GM21360 (cell line): Measurements from ENCODE around the gene LAP3.
"Not testable (repeated sequence)": the region's sequence is repeated elsewhere in the genome, so short reads cannot be mapped to it uniquely, and the experiment has no call there.

Source experiments
- ATAC-seq: cut with Tn5 transposase; IDR thresholded peaks from one replicate; pipeline ENCODE4 v1.9.1; 2021; ENCODE audit warnings: mild to moderate bottlenecking, moderate library complexity; ENCODE audit not compliant: unreplicated experiment

Gene LAP3

DNA sequence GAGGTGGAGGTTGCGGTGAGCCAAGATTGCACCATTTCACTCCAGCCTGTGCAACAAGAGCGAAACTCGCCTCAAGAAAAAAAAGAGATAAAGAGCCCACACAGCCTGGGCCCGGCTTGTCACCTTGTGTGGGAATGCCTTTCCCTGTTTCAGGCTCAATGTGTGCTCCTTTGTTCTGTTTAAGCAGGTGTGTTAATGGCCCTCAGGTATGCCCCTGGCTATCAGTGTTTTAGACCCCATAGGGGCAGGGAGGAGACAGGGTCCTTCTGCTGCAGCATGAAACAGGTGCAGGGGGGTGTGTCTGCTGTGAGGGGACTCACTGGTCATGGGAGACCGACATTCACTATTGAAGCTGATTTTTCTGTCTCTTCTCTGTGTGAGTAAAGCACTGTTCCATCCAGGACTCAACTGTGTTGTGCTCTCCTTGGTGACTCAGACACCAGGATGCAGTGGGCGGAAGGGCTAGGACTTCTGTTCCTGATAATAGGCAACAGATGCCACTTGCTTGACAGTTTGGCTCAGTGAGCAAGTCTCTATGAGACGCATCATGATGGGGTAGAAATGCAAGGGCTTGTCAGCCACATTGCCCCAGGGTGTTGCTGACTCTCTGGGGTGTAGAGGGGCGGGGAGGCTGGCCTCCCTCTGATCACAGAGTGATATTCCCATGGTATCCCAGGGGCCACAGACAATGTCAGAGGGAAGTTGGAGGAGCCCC, 15.6 kb upstream of the LAP3 start:
- no peak for ATAC-seq

DNA sequence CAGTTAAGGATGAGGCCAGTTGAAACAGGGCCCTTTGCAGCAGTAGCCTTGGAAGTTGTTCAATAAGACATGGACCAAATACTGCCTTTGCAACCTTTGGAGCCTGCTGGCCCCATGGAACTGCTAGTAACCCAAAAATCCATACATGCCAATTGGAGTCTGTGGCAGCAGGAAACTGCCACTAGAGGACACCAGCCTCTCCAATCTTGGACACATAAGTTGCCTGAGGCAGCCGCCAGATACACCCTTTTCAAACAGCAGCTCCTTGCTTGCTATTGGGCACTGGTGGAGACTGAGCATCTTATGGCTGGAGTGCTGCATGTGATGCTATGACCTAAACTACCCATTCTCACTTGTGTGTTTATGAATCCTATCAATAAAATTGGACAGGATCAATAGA, 14.8 kb upstream of the LAP3 start:
- ATAC-seq: no peak

DNA sequence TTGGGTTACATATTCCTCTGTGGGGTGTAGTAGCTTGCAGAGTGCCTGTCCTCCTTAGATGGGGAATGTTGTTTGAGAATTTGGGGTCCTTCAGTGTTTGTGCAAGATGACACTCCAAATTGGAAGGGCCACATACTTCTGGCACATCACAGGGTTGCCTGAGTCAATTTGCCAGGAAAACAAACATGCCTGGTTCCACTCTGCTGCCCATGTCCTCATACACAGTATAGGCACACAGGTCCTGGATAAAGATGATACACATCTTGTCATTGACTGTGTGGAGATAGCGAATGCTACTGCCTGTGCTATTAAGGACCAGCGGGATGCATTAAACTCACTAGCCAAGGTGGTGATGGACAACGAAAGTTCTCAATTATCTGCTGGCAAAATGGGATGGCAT, 11.2 kb upstream of the LAP3 start:
- ATAC-seq: no peak

DNA sequence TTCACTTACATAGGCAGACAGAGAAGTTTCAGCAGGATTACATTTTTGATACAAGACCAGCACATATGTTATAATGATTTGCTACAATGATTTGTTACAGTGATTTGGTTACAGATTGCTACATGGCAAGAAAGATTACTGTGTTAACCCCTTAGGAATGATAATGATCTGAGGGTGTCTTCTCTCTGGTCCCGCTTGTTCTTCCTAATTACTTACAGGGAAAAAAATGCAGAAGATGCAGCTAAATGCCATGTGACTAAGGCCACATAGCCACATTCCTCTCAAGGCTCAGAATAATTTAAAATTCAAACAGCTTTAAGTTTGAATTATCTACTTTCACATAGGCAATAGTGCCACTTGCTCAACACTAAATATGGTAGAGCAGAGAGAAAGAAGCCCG, 9.7 kb upstream of the LAP3 start:
- no peak for ATAC-seq

DNA sequence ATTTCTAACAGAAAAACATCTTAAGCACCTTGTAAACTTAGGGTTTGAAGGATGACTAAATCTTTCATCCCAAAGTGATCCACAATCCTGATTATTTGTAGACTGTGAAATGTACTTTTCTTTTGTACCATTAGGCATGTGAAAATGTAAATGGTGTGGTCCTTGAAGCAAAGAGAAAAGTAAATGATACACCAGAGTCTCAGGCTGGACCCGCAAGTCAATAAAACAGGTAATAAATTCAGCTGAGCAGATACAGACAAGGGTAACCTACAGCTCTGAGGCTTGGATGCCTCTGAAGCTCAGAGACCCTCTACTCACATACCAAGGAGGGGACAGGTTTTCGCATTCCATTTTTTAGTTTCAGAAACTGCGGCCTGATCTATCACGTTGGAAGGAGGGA, 2.8 kb upstream of the LAP3 start:
- ATAC-seq: no peak

DNA sequence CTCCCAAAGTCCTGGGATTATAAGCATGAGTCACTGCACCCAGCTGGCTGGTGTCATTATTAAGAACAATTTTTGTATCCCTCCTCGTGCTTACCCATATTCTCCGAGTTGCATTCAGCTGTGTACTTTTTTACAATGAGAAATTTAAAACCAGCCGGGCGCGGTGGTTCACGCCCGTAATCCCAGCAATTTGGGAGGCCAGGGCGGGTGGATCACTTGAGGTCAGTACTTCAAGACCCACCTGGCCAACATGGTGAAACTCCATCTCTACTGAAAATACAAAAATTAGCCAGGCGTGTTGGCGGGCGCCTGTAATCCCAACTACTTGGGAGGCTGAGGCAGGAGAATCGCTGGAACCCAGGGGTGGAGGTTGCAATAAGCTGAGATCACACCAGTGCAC, 1.8 kb upstream of the LAP3 start:
- not testable (repeated sequence) for ATAC-seq

DNA sequence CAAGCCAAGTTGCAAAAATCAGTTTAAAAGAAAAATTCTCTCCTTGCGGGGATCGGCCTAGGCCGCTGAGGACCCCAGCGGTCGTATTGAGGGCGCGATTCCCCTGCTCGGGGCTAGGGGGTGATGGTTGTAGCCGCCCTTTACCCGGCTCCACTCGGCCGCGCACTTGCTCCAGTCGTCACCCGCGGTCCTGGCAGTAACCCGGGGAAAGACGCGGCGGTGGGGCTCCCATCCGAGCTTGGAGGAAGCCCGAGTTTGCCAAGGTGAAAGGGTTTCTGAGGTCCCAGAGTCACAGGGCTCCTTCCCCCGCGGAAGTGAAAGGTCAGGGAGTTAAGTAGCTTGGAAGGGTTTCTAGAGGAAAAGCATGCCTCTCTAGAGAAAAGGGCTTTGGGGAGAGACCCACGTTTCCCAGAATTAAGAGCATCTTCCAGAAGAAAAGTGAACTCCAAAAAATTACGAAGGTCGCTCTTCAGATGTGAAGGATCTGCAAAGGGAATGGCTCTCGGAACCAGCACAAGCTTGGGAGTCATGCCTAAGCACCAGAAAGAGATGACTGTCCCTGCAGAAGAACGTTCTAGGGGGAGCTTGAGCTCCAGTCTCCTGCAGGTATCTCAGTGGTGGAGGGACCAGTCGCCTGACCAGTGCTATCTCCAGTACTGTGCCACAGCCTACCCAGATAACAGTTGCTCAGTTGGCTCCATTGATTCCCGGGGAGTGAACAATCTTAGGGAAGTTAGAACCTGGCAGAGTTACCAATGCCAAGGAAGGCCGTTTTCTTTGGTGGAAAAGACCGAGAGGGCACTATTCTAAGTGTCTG, 875 bp downstream of the LAP3 start:
- ATAC-seq: peak; percentile 14

DNA sequence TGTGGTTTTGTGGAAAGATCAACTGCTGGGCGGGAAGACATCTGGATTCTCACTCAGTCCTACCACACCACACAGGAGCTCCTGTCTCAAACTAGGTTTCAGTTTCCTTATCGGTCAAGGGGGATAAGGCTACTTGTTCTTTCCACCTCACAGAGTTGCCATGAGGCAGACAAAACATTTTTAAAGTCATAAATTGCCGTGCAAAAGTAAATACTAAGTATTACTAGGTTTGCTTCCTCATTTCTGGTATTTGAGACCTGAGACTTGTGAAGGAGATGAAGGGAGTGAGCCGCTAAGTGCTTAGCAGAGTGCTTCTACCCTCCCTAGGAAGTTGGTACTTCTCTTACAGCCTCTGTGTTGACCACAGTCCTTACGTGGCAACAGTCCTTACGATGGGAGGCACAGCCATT, 1.5 kb downstream of the LAP3 start:
- peak; percentile 33 for ATAC-seq

DNA sequence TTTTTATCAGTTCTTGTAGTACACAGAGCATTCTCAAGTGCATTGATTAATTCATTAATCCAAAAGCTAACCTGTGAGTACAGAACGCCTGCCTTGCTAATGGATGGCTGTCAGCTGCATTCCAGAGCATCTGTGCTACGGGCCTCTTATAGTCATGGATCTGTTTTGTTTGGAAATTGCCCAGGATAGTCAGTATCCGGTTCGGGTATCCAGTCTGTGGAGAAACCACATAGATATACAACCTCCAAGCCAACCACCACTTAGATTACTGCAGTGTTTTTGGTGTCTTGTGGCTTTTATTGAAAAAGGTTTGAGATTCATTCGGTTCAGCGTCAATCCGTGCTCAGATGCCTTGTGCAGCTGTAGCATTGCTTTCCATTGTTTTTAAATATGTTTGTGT, 4.0 kb downstream of the LAP3 start:
- no peak for ATAC-seq

DNA sequence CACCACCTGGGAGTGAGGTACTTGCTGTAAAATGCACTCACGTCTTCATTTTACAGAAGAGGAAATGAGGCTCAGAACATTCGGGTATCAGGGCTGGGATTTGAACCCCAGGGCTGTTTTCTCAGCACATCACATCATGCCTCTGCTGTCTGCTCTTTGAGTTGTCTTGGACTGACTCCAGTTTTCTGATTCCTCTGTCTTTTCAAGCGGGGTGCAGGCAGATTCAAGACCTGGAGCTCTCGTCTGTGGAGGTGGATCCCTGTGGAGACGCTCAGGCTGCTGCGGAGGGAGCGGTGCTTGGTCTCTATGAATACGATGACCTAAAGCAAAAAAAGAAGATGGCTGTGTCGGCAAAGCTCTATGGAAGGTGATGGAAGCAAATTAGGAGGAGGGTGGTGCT, 6.3 kb downstream of the LAP3 start:
- ATAC-seq: no peak

DNA sequence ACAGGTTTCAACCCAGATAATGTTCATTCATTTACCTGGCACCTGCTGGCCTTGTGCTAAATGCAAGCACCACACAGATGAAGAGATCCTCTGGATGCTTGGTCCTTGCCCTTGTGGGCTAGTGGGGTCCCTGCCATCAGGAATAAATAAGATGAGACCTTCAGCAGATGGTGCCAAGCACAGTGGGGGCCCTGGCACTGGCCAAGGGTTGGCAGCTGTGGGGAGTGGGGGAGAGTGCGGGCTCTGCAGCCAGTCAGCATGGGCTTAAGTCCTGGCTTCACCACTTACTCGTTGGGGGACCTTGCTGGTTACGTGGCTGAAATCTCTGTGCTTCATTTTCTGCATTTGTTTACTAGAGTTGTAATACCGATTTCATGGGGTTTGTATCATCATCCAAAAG, 6.9 kb downstream of the LAP3 start:
- no peak for ATAC-seq

DNA sequence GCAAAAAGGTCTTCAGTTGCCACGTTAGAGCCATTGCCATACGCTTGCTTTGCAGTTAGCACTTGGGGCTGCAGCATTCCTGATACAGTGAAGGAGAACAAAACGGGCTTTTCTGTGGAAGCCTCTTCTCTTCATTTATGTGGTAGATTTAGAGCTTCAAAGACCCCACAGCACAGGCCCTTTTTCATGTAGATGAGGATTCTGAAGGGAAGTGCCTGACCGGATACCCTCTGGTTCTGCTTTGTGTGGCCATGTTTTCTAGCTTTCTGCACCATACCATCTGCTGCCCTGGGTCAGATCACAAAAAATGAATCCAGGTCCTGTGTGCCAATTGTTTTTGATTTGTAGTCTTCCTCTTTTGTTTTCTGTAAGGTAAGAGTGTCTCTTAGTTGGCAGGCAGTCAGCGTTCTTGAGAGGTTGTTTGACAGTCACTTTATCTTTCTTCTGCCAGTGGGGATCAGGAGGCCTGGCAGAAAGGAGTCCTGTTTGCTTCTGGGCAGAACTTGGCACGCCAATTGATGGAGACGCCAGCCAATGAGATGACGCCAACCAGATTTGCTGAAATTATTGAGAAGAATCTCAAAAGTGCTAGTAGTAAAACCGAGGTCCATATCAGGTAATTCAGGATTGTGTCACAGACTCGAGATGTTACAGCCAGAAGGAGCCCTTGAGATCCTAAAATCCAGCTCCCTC, 7.7 kb downstream of the LAP3 start:
- no peak for ATAC-seq

DNA sequence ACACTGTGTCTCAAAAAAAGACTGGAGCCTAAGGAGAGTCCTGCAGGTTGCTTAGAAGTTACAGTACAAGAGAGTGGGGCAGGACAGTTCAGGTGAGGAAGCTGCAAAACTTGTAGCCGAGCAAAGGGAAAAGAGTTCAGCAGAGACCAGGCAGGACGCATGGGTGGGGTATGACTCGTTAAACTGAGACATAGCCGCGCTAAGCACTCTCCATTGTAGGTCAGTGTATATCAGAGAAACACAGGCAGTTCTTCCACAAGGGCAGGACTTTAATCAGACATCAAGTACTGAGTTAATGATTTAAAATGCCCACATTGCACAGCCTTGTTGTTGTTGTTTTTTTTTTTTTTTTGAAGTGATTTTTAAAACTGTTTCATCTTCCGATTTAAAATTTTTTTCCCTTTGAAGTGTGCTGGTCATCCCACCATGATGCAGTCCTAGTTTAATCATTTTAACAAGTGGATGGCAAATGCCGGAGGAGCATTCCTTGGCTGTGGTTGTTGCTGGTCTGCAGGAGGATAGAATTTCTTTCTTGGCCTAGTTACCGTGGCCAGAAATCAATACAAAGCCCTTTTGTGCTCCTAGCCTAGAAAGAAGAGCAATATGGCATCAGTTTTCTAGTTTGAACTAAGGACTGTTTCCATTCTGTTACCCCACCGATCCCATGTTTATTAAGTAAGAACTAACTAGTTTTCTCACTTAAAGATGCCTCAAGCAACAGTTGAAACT, 10.3 kb downstream of the LAP3 start:
- no peak for ATAC-seq

DNA sequence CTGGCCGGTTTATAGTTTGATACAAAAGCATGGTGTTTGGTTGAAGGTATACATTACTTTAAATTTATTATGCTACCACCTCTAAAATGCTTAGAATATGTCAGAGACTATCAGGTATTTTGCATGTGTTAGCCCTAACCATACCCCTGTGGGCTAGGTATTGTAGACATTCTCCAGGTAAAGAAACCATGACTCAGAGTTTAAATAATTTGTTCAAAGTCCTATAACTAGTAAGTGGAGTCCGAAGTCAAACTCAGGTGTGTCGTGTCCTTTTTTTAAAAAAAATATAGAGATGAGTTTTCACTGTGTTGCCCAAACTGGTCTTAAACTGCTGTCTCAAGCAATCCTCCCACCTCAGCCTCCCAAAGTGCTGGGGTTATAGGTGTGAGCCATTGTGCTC, 12.4 kb downstream of the LAP3 start:
- no peak for ATAC-seq

DNA sequence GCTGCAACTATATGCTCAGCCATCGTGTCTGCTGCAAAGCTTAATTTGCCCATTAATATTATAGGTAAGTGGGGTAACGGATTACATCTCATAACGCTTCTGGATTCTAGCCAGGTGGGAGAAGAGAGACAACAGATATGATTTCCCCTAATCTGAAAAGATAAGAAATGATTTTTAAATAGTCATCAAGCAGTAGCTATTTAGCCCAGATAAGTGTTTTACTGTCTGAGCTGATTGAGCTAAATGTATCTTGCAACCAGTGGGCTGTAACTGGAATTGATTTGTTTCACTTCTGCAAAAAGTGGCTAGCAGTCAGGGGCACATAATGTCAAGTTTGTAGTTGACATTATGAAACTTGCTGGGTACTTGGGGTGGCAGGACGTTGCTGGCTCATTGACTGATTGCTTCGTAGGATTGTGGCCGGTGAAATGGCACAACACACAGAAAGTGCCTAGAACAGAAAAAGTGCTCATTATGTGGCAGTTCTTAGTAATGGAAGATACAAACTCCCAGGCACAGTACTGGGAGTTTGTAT, 18.5 kb downstream of the LAP3 start:
- ATAC-seq: peak; percentile 82

DNA sequence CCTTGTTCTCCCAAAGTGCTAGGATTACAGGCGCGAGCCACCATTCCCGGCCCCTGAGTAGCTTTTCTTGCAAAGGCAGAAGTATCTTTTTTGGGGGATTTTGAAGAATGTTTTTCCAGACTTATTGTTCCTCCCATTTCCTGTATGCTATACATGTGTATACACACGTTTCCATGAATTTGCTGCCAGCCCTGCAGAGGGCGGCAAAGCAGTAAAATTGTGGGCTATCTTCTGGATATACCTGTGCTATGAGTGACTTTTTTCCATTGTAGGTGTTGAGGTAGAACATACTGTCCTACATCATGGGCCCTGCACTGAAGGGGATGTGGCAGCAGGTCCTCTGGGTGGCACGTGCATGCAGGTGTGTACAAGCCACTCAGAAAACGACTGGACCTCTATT, 20.5 kb downstream of the LAP3 start:
- no peak for ATAC-seq

DNA sequence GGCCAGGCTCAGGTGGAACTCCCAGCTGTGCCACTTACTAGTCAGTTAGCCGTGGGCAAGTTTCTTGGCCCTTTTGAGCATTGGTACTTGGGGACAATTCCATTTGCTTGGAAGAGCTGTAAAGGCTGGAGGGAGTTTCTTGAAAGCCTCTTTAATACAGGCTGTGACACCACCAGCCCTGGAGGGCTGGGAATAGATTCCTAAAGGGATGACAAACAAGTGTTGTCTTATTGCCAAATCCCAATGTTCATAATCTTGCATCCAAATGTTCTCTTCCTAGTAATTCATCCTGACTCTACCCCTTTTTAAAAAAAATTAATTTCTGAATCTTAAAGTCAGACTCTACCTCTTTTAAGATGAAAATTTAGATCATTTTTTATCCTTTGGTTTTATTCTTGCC, 22.8 kb downstream of the LAP3 start:
- ATAC-seq: no peak

DNA sequence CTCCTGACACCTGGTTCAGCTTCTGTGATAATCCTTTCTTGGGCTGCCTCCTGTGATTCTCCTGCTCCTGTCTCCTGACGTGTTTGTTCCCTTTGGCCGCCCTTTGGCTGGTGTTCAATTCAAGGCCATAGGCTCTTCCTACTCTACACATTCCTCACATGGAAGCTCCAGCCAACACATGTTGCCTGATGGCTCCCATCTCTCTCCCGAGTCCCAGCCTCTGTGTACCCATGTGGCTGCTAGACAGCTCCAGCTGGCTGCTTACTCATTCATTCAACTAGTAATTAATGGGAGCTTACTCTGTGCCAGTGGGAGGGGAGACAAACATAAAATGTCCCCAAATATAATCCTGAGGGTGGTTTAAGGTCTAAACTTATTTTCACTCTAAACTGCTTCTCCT, 28.2 kb downstream of the LAP3 start:
- ATAC-seq: no peak

DNA sequence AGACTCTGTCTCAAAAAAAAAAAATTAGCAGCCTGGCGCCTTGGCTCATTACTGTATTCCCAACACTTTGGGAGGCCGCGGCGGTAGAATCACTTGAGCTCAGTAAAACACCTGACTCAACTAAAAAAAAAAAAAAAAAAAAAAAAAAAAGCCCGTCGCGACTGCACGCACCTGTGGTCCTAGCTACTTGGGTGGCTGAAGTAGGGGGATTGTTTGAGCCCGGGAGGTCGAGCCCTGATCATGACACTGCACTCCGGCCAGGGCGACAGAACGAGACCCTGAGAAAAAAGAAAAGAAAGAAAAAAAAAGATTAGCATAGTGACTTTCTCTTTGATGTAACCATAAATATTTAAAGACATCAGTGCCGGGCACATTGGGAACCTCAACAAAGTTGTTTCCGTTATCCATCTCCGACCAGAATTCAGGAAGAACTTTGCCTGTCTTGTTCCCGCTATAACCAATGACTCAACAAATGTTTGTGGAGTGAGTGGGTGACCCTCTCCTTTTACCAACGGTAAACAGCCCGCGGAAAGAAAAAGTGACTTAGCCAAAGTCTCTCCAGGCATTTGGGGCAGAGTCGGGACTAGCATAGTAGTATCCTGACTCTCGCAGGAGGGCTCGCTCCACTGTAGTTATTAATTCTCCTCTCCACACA, 36.9 kb downstream of the LAP3 start:
- peak; percentile 46 for ATAC-seq
